Anterior cingulate cortex (tissue), 58 donors: ENCODE measurements around the gene THOC2.
A peak's percentile ranks its signal among the peaks of the same experiment; 100 is the strongest.
"Not testable (repeated sequence)": the region's sequence is repeated elsewhere in the genome, so short reads cannot be mapped to it uniquely, and the experiment has no call there.

Experiments
- DNase-seq, 58 donors: peaks; one replicate each; lab custom pipeline; 2025; lab: John Stamatoyannopoulos, UW

Gene THOC2, protein sequence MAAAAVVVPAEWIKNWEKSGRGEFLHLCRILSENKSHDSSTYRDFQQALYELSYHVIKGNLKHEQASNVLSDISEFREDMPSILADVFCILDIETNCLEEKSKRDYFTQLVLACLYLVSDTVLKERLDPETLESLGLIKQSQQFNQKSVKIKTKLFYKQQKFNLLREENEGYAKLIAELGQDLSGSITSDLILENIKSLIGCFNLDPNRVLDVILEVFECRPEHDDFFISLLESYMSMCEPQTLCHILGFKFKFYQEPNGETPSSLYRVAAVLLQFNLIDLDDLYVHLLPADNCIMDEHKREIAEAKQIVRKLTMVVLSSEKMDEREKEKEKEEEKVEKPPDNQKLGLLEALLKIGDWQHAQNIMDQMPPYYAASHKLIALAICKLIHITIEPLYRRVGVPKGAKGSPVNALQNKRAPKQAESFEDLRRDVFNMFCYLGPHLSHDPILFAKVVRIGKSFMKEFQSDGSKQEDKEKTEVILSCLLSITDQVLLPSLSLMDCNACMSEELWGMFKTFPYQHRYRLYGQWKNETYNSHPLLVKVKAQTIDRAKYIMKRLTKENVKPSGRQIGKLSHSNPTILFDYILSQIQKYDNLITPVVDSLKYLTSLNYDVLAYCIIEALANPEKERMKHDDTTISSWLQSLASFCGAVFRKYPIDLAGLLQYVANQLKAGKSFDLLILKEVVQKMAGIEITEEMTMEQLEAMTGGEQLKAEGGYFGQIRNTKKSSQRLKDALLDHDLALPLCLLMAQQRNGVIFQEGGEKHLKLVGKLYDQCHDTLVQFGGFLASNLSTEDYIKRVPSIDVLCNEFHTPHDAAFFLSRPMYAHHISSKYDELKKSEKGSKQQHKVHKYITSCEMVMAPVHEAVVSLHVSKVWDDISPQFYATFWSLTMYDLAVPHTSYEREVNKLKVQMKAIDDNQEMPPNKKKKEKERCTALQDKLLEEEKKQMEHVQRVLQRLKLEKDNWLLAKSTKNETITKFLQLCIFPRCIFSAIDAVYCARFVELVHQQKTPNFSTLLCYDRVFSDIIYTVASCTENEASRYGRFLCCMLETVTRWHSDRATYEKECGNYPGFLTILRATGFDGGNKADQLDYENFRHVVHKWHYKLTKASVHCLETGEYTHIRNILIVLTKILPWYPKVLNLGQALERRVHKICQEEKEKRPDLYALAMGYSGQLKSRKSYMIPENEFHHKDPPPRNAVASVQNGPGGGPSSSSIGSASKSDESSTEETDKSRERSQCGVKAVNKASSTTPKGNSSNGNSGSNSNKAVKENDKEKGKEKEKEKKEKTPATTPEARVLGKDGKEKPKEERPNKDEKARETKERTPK (N-terminal part only)

DNA sequence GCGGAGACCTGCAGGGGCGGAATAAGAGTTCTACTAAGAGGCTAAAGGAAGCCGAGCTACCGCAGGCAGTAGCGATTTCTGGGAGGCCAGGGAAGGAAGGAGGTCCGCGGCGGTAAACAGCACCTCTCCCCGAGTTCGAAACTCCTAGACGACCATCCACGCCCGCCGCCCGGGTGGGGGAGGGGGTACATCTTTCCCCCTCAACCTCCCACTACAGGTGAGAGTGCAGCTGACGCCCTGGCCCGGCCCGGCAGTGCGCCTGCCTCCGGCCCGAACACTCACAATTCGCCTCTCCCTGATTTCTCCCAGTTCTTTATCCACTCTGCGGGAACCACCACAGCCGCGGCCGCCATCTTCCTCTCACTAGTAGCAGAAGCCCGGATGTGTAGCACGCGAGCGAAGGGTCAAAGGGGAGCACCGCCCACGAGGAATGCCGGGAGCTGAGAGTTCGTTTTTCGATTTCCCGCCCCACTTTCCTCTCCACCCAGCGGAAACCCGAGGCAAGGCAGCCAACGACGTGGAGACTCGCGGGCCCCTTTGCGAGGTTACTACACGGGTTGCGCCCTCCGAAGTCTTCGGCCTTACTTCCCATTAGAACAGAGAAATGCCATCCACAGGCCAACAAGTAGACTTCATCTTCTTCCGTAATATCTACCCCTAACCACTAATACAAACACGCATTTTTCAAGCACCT is at the start of gene THOC2:
Gene THOC2, minus strand, starts transcription at position 383 of the 694 bp plus-strand sequence. Its CDS starts 30 bp downstream, at position 353.
- peak; percentile 1 to 82 (median 64) for DNase-seq

DNA sequence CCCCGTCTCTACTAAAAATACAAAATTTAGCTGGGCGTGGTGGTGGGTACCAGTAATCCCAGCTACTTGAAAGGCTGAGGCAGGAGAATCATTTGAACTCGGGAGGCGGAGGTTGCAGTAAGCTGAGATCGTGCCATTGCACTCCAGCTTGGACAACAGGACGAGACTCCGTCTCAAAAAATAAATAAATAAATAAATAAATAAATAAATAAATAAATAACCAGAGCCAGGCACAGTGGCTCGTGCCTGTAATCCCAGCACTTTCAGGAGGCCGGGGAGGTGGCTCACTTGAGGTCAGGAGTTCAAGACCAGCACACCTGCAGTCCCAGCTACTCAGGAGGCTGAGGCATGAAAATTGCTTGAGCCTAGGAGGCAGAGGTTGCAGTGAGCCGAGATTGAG is 48.9 kb upstream of the THOC2 start:
- DNase-seq, result not testable (repeated sequence)

DNA sequence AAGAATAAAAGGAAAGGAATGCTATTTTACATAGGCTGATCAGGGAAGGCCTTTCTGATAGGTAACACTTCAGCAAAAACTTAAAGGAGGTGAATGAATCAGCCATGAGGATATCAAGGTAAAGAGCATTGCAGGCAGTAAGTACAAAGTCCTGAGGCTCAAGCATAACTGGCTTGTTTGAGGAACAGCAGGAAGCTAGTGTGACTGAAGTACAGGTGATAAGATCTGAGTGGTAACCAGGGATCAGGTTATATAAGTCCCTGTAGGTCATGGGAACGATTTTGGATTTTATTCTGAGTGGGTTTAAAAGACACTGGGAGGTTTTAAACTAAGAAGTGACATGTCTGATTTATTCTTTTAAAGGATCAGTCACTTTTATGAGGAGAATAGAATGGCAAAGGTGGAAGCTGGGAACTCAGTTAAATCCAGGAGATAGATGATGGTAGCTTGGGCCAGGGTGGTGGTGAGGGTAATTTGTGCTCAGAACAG is 47.1 kb upstream of the THOC2 start:
- DNase-seq, result no peak

DNA sequence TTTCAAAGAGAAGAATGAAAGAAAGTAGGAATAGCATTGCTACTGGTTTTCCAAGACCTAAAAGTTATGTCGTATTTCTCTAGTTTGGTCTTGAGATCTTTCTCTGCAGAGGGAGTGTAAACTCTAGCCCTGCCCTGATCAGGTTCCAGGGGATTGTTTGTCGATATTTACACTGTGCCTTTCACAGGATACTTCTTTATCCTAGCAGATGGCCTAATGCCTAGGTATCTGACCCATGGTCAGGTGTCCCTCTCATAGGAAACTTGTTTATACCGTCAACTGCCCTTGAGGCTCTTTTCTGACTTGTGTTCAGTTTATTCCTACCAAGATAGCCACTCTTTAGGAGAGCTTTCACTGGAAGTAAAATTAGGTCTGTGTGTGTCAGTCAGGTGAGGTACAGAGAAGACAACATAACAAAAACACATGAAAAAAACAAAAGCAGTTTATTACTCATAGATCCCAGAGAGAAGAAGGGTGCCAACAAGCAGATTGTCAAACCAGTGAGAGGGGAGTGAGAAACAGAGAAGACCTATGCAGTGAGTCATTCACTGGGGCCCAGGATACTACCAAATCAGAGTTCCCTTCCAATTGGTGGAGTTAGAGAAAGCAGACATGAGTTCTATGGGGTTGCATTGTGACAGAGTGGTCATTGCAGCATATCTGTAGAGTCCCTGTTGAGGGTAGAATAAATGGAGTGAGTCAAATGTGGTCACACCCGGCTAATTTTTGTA is 40.6 kb upstream of the THOC2 start:
- DNase-seq, result no peak

DNA sequence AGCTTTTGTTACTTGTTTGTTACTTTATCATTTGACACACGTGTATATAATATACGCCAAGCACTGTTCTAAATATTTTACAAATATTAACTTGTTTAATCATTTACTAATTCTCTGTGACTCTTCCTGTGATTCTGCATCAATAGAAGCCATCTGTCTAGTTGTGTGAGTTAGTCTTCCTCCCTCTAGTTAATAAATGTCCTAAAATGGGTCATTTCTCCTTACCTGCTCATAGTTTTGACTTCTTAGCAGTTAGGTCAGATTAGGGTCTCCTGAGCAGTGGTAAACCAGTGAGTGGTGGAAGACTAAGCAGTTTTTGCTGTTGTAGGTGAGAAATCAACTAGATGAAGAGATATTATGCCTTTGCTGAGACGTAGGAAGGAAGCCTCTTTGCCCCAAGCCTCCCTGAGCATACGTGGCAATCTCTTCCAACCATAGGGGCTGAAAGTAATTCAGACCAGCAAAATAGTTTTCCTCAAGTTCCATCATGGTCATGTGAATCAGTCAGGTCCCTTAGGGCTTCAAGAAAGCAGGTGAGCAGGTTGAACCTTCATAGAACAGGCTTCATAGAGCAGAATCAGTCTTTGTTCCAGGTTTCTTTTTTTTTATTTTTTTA is 38.7 kb upstream of the THOC2 start:
- DNase-seq, result no peak

DNA sequence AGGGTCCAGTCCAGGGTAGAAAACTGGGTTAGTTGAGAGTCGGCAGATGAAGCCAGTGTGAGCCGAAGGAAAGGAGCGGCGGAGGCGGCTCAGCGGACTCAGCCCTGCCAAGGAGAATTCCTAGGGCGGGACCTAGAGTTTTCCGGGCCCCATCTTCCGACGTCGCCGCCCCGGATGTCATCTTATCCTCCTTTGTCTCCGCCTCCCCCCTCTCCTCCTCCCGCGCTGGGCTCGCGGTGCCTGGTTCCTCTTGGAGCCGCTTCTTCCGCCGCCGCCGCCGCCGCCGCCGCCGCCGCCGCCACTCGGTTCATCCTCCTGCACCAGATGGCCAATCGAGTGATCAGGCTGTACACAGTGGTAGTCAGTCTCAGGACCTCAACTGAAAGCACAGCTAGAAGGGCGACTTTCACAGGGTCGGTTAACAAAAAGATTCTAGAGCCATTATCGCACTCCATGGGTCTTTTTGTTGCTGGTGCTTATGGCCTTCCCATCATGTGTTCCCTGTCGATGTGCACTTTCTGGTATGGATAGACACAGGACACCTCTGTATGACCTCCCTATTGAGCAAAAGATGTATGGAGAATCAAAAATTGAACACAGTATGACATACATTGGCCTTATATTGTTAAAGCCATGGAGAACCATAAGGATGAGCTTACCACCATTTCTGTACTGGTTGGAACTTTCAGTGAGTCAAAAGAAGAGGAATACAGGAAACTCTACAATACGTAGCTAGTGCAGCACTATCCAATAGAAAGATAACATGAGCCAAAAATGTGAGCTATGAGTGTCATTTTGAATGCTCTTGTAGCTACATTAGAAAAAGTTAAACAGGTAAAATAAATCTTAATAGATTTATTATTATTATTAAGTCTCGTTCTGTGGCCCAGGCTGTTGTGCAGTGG is 32.4 kb upstream of the THOC2 start:
- peak in 57 of 58 donors; percentile 2 to 82 (median 60) for DNase-seq

DNA sequence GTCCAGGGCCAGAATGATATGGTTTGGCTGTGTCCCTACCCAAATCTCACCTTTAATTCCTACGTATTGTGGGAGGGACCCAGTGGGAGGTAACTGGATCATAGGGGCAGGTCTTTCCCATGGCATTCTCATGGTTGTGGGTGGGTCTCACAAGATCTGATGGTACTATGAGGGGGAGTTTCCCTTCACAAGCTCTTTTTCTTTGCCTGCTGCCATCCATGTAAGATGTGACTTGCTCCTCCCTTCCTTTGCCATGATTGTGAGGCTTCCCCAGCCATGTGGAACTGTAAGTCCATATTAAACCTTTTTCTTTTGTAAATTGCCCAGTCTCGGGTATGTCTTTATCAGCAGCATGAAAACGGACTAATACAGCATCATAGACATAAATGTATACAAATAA is 27.0 kb upstream of the THOC2 start:
- DNase-seq, result not testable (repeated sequence)

DNA sequence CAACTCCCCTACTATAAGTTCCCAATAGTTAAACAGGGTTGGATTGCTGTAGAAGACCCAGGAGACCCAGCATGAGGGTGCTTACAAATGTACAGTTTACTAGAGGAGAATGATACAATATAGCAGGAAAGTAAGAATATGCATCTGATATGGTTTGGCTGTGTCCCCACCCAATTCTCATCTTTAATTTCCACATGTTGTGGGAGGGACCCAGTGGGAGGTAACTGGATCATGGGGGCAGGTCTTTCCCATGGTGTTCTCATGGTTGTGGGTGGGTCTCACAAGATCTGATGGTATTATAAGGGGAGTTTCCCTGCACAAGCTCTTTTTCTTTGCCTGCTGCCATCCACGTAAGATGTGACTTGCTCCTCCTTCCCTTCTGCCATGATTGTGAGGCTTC is 24.9 kb upstream of the THOC2 start:
- not testable (repeated sequence) for DNase-seq

DNA sequence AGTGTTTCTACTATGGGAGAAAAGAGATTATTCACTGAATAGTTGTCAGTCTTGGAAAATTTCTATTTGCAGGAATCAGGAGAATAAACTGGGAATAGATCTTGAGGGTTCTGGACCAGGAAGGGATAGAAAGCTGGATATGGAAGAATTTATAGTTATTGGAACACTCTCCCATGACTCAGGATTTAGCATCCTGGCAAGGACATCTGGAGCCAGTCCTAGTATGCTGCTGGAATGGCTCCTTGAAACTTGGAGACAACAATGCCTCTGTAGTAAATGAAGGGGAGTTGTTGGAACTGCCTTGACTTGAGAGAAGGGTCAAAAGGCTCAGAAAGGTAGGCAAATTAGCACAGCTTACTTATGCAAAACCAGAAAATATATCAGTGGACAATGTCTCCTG is 23.5 kb upstream of the THOC2 start:
- peak in 1 of 58 donors; percentile 6 for DNase-seq

DNA sequence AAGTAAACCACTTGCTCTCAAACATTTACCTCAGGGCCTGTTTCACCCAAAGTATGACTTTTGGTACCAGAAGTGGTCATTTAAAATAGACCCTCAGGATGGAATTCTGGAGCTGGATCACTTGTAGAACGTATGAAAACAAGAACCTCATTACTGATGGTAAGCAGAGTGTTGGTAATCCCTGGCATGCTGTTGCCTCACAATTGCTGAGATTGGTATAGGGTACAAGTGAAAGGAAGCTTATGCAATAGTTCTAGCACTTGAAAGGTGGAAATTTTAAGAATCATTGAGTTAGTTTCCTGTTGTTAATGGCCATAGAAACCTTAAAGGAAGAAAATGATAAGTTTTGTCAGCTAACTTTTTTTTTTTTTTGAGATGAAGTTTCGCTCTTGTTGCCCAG is 22.3 kb upstream of the THOC2 start:
- DNase-seq, result no peak

DNA sequence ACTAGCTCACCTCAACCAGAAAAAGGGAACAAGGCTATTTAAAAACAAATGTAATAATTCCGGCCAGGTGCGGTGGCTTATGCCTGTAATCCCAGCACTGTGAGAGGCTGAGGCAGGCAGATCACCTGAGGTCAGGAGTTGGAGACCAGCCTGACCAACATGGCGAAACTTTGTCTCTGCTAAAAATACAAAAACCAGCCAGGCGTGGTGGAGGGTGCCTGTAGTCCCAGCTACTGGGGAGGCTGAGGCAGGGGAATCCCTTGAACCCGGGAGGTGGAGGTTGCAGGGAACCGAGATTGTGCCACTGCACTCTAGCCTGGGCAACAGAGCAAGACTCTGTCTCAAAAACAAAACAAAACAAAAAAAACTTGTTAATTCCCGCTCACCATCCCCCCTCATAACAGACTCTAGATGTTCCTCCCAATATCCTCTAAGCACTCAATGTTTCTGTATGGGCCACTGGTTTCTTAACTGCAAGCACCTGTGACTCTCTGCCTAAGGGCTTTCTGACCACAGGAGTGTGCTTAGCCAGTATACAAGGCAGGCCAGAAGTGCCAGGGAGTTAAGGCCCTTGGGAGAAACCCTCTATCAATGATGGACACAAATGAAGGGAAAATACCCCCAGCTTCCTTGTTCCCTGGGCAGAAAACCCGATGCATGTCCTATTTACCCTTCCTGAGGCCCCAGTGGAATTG is 21.0 kb upstream of the THOC2 start:
- DNase-seq, result no peak

DNA sequence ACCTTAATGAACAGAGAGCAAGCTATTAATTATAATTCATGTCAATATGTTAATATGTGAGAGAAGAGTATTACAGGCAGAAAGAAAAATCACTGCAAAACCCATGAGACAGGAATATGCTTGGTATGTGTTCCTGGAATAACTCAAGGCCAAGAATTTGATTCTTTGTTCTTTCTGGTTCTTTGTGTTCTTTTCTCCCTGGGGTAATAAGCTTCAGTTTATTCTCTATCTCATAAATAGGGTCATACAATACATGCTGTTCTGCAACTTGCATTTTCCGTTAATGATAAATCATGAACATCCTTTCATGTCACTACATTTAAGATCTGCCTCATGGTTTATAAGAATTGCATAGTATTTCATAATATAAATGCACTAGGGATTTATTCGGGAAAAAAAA is 16.8 kb upstream of the THOC2 start:
- no peak for DNase-seq

DNA sequence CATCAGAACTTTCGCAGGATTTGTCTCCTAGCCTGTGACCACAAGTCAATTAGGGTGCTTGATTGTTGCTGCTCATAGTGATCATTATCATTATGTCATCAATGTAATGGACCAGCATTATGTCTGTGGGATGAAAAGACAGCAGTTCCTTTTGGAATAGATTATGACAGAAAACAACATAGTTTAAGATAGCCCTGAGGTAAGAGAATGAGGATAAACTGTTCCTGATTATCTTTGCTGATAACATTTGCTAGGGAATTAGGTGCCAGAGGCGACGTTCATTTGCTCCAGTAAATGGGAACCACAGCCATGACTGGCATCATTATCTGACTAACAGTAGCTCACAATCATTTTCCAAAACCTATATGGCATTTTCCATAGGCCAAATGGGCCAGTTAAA is 12.7 kb upstream of the THOC2 start:
- no peak for DNase-seq

DNA sequence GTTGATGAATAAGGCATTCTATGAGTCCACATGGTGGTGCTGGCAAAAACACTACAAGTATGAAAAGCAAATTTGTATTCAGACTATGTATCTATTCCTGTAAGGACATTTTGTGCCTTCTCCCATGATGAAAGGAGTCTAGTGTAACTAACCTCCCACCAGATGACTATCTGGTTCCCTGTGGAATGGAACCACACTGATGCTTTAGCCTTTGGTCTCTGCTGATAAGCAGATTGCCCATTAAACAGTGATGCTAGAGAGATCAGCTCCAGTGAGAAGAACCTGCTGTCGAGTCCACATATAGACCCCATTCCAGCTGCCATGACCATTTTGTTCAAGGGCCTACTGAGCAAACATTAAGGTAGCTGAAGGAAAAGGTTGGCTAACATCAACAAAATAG is 10.5 kb upstream of the THOC2 start:
- DNase-seq, result no peak

DNA sequence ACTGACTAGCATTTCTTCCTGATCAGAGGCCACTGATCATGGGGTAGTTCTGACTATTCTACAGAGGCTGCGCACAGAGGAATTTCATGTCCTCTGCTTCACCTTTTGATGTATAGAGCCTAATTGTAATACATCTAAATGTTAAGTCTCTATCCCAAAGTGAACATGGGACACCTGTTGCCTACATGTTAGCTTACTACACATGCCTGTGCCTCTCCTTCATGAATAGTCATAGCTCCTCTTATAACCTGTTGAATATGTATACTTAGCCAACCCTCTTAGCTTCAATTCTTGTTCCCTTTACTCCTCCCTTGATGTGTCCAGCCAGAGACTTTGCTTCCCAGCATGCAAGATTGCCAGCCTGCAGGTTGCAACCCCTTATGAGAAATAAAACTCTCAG is 9.6 kb upstream of the THOC2 start:
- DNase-seq, result no peak

DNA sequence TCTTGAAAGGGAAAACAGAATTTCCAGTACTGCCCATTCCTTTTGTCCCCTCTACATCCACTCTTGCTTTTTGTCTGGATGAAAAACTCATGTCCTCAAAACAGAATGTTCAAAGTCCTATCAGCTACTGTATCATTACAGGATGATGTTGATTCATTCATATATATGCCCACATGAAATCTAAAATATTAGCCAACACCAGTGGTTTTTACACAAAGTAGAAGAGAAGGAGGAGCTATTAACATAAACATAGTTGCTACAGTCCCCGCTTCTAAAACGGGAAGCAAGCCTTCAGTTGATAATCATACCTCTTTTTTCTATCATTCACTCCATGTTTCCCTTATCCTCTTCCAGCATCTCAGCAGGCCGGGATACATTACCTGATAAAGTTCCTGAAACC is 7.7 kb upstream of the THOC2 start:
- no peak for DNase-seq

DNA sequence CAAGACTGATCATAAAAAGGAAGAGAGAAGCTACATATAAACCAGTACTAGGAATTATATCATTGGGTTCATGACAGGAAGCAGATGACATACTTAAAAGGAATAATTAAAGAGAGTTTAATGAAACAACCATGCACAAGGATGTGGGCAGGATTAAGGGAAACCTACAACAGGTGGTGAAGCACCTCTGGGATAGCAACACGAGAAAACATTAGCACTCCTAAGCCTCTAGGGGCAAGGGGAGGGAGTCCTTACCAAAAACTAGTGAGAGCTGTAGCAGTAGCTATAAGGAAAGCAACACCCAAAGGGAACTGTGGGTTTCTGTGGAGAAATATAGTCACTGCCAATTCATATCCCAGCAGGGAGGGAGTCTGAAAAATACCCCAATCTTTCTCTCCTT is 7.2 kb upstream of the THOC2 start:
- no peak for DNase-seq
